IPS-15b (cell line): ENCODE results near the gene KCNQ4.

Experiments used
- H3K27me3 ChIP-seq: one replicate; pipeline ENCODE4 v1.6.1; 2013; ENCODE audit warnings: low read length; ENCODE audit not compliant: control insufficient read depth, insufficient read depth
- H3K36me3 ChIP-seq: one replicate; pipeline ENCODE4 v1.6.1; 2013; ENCODE audit warnings: low read length; ENCODE audit not compliant: control insufficient read depth, insufficient read depth
- H3K4me1 ChIP-seq: one replicate; pipeline ENCODE4 v1.6.1; 2013; ENCODE audit warnings: mild to moderate bottlenecking, low read length; ENCODE audit not compliant: control insufficient read depth, insufficient read depth
- H3K4me3 ChIP-seq: one replicate; pipeline ENCODE4 v1.5.1; 2013; ENCODE audit warnings: low read depth, low read length
- H3K9ac ChIP-seq: one replicate; pipeline ENCODE4 v1.6.1; 2013; ENCODE audit warnings: low read depth, mild to moderate bottlenecking, low read length
- H3K9me3 ChIP-seq: one replicate; pipeline ENCODE4 v1.6.1; 2013; ENCODE audit warnings: mild to moderate bottlenecking, low read length; ENCODE audit not compliant: control insufficient read depth, insufficient read depth

The KCNQ4 gene

DNA sequence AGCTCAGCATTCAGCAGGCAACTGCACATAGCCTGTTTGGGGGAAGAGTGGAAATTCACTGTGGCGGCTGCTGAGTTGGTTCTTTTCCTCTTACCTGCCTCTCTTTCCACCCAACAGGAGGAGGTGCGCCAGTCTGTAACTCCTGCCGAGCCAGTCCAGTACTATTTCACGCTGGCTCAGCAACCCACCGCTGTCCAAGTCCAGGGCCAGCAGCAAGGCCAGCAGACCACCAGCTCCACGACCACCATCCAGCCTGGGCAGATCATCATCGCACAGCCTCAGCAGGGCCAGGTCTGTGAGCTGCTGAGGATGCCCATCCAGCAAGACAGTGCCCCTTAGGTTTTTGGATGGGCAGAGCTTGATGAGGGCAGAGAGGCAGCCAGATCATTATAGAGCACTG is 25.6 kb upstream of the KCNQ4 start:
- H3K36me3 ChIP-seq, result peaks cover 20% of the 10 kb centered on the region

DNA sequence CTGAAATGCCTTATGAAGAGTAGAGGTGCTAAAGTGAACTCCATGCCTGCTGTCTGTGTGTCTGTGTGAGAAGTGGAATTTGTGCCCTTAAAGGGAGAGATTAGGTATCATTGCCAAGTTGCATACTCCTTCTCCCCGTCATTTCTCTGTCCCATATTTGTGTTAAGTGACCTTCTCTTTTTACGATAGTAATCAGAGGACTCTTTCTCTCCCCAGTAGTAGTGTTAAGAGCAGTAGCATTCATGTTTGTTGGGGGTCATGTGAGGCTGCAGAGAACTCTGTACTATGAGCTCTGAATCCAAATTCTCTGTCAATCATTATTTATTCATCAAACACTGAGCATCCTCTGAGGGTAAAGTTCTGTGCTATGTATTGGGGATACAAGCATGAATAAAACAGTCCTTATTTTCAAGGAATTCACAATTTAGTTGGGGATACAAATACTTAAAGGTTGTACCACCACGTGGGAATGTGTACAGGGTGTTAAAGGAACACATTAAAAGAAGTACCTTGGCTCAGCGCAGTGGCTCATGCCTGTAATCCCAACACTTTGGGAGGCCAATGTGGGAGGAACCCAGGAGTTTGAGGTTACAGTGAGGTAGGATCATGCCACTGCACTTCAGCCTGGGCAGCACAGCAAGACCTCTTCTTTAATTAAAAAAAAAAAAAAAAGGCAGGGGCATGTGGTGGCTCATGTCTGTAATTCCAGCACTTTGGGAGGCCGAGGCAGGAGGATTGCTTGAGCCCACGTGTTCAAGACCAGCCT is 24.8 kb upstream of the KCNQ4 start:
- H3K27me3 ChIP-seq, result no peaks in the 10 kb centered on the region

More for the DNA sequence above, 25.6 kb upstream of the KCNQ4 start:
- Histone ChIP-seq H3K27me3 (no peaks in the 10 kb centered on the region), H3K4me3 (no peak overlapping the region), H3K4me1 (no peaks in the 10 kb centered on the region), H3K9ac (no peak overlapping the region), H3K9me3 (no peaks in the 10 kb centered on the region)

DNA sequence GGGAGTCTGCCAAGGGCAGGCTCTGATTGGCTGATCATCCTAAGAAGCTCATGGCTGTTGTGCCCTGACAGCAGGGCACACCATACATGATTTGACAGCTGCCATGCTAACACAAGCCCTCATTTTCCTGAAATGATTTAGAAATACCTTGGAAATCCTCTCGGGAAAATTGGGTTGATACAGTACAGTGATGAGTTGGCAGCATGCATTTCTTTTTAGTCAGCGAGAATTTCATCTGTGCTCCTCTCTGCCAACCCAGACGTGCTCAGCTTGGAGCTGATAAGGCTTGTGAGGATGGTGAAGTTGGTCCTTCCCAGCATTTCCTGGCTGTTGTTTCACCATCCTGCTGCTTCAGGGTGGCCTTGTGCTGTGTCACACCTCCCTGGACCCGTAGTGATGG is 22.6 kb upstream of the KCNQ4 start:
- Histone ChIP-seq H3K4me1 (no peaks in the 10 kb centered on the region), H3K9me3 (no peaks in the 10 kb centered on the region), H3K4me3 (no peak overlapping the region), H3K36me3 (peaks cover 10% of the 10 kb centered on the region), H3K9ac (no peak overlapping the region), H3K27me3 (no peaks in the 10 kb centered on the region)

More for the DNA sequence above, 24.8 kb upstream of the KCNQ4 start:
- H3K4me3 ChIP-seq, result no peak overlapping the region
- H3K9me3 ChIP-seq, result no peaks in the 10 kb centered on the region
- no peak overlapping the region for H3K9ac ChIP-seq
- no peaks in the 10 kb centered on the region for H3K4me1 ChIP-seq
- peaks cover 20% of the 10 kb centered on the region for H3K36me3 ChIP-seq

DNA sequence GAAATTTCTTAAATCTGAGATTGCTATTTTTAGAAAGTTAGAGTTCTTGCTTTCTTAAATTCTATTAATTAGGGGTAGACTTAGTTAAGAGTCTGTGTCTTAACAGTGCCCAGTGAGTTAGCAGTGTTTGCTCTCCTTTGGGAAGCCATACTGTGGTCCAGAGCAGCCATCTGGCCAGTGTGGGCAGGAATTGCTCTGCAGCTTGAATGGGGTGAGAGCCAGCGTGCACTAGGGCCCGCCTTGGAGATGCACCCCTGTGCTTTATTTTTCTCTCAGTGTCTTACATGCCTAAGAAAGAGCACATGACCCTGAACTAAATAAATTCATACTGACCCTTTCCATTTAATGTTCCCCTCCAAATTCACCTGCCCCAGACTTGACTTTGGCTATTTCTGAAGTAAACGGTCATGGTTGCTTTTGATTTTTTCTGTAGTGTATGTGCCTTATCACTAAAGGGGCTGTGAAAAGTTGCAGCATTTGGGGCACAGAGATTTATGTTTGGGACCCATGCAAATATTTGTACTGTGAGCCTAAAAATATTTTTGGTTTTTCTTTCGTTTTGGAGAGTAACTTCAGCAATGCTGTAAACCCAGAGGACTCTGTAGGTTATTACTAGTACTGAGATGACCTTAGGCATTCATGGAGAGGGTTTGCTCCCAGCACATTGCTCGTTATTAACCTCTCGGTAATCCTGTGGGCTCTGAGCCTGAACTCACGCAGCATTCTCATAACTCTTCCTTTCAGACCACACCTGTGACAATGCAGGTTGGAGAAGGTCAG is 21.3 kb upstream of the KCNQ4 start:
- Histone ChIP-seq H3K9me3 (no peaks in the 10 kb centered on the region), H3K27me3 (no peaks in the 10 kb centered on the region), H3K36me3 (peaks cover 21% of the 10 kb centered on the region), H3K4me3 (no peak overlapping the region), H3K4me1 (no peaks in the 10 kb centered on the region), H3K9ac (no peak overlapping the region)

DNA sequence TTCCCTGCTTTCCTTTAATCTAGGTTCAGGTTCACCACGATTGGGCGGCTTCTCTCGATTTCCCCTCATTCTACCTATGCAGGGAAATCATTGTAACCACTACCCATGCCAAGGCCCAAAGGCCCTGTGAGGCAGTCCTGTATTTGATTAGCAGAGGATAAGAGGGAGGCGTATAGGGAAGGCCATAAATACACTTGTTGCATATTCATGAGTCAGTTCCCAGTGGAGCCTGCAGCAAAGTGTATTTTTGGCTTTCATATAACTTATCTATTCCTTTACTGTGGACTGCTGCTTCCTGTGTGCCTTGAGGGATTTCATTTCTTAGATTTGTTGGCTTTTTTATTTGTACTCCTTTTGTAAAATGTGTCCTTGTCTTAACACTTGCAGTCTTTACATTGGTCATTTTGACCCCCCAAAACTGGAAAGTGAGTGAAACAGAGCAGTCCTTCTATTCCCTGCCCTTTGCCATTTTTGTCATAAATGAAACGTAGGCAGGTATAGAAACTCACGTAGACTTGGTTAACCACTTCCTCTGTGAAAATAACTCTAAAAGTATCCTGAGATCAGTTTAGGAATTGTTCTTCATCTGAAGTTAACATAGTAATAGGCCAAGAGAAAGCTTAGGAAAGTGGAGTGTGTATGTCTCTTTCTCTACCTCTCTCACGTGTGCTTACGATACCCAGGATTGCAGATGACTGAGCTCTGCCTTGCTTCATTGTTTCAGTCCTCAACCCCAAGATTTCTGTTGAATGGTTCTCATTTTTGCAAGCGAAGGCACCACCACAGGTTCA is 19.6 kb upstream of the KCNQ4 start:
- Histone ChIP-seq H3K4me3 (no peak overlapping the region), H3K4me1 (no peaks in the 10 kb centered on the region), H3K27me3 (no peaks in the 10 kb centered on the region), H3K9ac (no peak overlapping the region), H3K36me3 (peaks cover 19% of the 10 kb centered on the region), H3K9me3 (no peaks in the 10 kb centered on the region)

DNA sequence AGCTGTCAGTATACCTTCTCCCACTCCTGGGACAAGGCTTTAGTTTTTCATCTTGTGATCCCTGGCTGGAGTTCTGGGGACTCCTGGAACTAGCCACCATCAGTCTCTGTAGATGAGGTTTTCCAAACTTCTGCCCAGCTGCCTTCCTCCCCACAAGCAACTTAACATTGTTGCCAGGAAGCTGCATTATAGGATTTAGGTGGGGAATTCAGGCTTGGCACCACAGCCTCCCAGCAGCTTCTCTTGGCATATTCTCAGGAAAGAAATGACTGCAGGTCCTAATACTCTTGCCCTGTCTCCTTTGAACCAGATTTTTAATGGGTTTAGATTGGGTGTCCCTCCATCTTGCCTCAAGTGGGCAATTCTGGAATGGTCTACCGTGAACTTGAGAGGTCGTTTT is 18.6 kb upstream of the KCNQ4 start:
- H3K4me1 ChIP-seq, result no peaks in the 10 kb centered on the region
- H3K27me3 ChIP-seq, result no peaks in the 10 kb centered on the region
- no peaks in the 10 kb centered on the region for H3K9me3 ChIP-seq
- H3K9ac ChIP-seq, result no peak overlapping the region
- H3K4me3 ChIP-seq, result no peak overlapping the region
- H3K36me3 ChIP-seq, result peaks cover 27% of the 10 kb centered on the region

DNA sequence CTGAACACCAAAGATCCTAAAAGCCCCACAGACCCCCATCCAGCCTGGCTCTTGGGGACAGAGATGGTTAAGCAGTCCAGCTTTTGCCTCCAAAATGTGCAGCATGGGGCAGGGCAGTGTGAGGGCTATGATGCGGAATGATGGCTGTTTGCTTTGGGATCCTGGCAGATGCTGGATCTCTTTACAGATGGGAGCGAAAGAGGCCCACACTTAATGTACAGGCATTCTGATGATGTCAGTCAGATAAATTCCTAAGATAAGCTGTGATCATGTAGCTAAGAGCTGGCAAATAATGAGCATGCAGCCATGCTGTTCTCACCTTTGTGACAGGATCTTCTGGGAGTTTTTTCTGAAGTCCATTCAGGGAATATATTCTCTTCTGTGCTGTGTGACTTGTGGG is 17.6 kb upstream of the KCNQ4 start:
- no peaks in the 10 kb centered on the region for H3K27me3 ChIP-seq
- no peaks in the 10 kb centered on the region for H3K4me1 ChIP-seq
- H3K36me3 ChIP-seq, result peaks cover 34% of the 10 kb centered on the region
- H3K9me3 ChIP-seq, result no peaks in the 10 kb centered on the region
- H3K9ac ChIP-seq, result no peak overlapping the region
- H3K4me3 ChIP-seq, result no peak overlapping the region

DNA sequence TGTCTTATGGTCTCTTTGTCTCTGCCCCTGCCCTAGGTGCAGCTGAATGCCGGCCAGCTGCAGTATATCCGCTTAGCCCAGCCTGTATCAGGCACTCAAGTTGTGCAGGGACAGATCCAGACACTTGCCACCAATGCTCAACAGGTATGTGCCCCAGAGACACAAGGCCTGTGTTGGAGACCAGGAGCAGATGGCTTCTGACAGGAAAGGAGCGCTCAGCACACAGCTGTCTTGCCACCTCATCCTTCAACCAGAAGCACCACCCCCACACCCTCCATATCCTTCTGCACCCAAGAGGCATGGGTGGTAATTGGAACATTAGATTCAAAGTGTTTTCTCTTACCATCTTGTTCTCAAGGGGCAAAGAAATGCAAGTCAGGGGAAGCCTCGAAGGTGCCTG is 17.0 kb upstream of the KCNQ4 start:
- H3K36me3 ChIP-seq, result peaks cover 34% of the 10 kb centered on the region
- H3K4me1 ChIP-seq, result no peaks in the 10 kb centered on the region
- H3K27me3 ChIP-seq, result no peaks in the 10 kb centered on the region
- no peaks in the 10 kb centered on the region for H3K9me3 ChIP-seq
- H3K4me3 ChIP-seq, result no peak overlapping the region
- H3K9ac ChIP-seq, result no peak overlapping the region

DNA sequence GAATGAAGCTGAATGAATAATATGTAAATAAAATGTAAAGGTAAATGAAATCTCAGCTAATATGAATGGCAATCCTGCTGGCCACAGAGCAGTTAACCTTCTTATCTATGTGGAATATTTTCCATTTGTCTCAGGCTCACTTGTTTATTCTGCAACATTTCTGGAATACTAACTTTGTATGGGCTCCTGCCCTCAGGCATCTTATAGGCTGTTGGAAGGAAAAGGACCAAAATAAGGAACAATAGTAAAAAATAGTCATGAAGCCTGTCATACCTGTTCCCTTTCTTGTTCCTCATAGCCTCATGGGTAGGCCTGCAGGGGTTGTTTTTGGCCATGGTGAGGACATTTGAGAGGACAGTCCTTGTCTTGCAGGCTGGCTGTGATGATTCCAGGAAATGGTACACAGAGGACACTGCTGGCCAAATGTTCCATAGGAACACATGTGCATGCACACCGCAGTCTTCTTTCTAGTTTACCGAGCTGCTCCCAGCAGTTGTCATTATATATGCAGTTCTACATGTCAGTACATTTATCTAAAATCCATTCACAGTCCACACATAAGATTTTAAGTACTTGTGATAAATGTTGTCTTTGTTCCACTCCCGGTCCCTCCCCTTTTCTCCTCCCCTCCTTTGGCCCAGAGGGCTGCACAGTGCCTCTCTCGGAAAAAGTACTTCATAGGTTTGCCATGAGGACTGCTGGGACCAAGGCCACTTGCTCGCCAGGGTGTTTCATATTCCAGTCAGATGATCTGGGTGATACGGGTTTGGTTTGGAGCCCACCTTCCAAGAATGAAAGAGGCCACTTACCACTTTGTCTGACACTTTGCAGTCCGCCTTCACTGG is 15.2 kb upstream of the KCNQ4 start:
- Histone ChIP-seq H3K36me3 (peaks cover 34% of the 10 kb centered on the region), H3K27me3 (no peaks in the 10 kb centered on the region), H3K4me3 (no peak overlapping the region), H3K9ac (no peak overlapping the region), H3K9me3 (no peaks in the 10 kb centered on the region), H3K4me1 (no peaks in the 10 kb centered on the region)

DNA sequence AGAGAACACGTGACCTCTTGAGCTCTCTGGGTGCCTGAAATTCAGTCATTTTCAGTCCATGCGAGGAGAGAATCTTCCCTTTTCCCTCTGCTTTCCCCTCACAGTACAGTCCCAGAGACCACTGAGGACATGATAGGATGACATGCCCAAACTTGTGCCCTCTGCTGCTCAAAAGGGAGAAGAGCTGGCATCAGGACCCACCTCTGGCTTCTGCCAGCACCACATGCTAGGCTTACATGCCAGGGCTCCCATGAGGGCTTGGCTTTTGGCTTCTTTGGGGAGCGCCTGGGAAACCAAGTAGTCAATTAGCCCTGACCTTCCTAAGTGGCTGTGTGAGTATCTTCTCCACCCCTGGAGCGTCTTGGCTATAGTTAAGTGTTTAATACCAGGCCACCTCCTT is 13.8 kb upstream of the KCNQ4 start:
- Histone ChIP-seq H3K4me1 (peaks cover 3% of the 10 kb centered on the region), H3K36me3 (peaks cover 29% of the 10 kb centered on the region), H3K9ac (no peak overlapping the region), H3K9me3 (no peaks in the 10 kb centered on the region), H3K27me3 (no peaks in the 10 kb centered on the region), H3K4me3 (no peak overlapping the region)
